ENCODE results near the gene NOL3.

Gene NOL3

GRCh38 chr16:67207249-67208091 is 37.1 kb downstream of the NOL3 start:
- no peak for DNase-seq

- no peak for DNase-seq
These were observed 38.0 kb downstream of the NOL3 start for GRCh38 chr16:67208154-67208896.

- no peak for DNase-seq
These were observed 39.2 kb downstream of the NOL3 start for GRCh38 chr16:67209565-67209964.

GRCh38 chr16:67210069-67210937 is 40.0 kb downstream of the NOL3 start:
- DNase-seq, result no peak

GRCh38 chr16:67211674-67212073 is 41.3 kb downstream of the NOL3 start:
- DNase-seq, result no peak

GRCh38 chr16:67212766-67213165 is 42.4 kb downstream of the NOL3 start:
- DNase-seq, result no peak

- DNase-seq, result no peak
These were observed 43.1 kb downstream of the NOL3 start for GRCh38 chr16:67213197-67214019.

GRCh38 chr16:67215706-67216105 is 45.4 kb downstream of the NOL3 start:
- DNase-seq, result no peak

- DNase-seq, result no peak
These were observed 46.5 kb downstream of the NOL3 start for GRCh38 chr16:67216612-67217490.

- DNase-seq, result no peak
These were observed 53.7 kb downstream of the NOL3 start for GRCh38 chr16:67223992-67224391.

All from stimulated activated CD4-positive, alpha-beta T cell treated with anti-CD3 and anti-CD28 coated beads, Interleukin-4, amount 100 ng/mL, for 24 hours (primary cell).